Measurements from ENCODE around the gene RPS10.

DNA sequence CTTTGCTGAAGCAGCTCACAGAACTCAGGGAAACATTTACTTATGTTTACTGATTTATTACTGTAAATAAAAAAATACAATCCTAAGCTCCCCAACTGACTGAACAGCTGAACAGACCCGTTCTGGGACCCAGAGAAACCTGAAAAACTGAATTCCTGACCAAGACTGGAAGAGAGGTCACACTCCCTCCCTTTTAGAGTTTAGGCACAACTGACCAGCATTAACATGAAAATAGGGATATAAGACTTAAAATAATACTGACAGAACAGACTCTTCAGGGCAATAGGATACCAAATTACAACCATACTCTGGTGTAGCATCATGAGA is 11.7 kb upstream of the RPS10 start:
- TF ChIP-seq, protein P1, sequence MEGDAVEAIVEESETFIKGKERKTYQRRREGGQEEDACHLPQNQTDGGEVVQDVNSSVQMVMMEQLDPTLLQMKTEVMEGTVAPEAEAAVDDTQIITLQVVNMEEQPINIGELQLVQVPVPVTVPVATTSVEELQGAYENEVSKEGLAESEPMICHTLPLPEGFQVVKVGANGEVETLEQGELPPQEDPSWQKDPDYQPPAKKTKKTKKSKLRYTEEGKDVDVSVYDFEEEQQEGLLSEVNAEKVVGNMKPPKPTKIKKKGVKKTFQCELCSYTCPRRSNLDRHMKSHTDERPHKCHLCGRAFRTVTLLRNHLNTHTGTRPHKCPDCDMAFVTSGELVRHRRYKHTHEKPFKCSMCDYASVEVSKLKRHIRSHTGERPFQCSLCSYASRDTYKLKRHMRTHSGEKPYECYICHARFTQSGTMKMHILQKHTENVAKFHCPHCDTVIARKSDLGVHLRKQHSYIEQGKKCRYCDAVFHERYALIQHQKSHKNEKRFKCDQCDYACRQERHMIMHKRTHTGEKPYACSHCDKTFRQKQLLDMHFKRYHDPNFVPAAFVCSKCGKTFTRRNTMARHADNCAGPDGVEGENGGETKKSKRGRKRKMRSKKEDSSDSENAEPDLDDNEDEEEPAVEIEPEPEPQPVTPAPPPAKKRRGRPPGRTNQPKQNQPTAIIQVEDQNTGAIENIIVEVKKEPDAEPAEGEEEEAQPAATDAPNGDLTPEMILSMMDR (conservative IDR thresholded peaks at IDR 0.05; ENCODE audit: low read length) = no peak
- no peak for TF ChIP-seq EZH2phosphoT487 (IDR thresholded peaks at IDR 0.05; ENCODE audit: borderline replicate concordance, low read depth, low read length)

Measured in OCI-LY7 (cell line).